Suprapubic skin (tissue), 4 donors: Measurements from ENCODE around the gene MTA1.

Experiments
- EP300 ChIP-seq: sonication (generic); formaldehyde crosslinking; IDR thresholded peaks from one replicate; pipeline ENCODE4 v1.6.1; 2017; ENCODE audit warnings: antibody characterized with exemption
- POLR2A ChIP-seq, 2 donors: fragments of 450-650 bp; IDR thresholded peaks; one replicate each; pipeline ENCODE4 v1.6.1; 2017; ENCODE audit warnings: antibody characterized with exemption in 2 of 2, mild to moderate bottlenecking in 2 of 2, moderate library complexity in 2 of 2
- POLR2AphosphoS5 ChIP-seq, 3 donors: sonication (generic); formaldehyde crosslinking; IDR thresholded peaks; one replicate each; pipeline ENCODE4 v1.6.1; 2017; ENCODE audit warnings: antibody characterized with exemption in 3 of 3
- TF ChIP-seq, protein P1 (sequence below), 2 donors: fragments of 200-600 bp in 1 of 2; fragments of 450-650 bp in 1 of 2; sonication (generic) in 1 of 2; IDR thresholded peaks; one replicate each; pipeline ENCODE4 v1.5.1; 2016 to 2019; ENCODE audit warnings: antibody characterized with exemption in 2 of 2, mild to moderate bottlenecking in 1 of 2, moderate library complexity in 1 of 2

DNA sequence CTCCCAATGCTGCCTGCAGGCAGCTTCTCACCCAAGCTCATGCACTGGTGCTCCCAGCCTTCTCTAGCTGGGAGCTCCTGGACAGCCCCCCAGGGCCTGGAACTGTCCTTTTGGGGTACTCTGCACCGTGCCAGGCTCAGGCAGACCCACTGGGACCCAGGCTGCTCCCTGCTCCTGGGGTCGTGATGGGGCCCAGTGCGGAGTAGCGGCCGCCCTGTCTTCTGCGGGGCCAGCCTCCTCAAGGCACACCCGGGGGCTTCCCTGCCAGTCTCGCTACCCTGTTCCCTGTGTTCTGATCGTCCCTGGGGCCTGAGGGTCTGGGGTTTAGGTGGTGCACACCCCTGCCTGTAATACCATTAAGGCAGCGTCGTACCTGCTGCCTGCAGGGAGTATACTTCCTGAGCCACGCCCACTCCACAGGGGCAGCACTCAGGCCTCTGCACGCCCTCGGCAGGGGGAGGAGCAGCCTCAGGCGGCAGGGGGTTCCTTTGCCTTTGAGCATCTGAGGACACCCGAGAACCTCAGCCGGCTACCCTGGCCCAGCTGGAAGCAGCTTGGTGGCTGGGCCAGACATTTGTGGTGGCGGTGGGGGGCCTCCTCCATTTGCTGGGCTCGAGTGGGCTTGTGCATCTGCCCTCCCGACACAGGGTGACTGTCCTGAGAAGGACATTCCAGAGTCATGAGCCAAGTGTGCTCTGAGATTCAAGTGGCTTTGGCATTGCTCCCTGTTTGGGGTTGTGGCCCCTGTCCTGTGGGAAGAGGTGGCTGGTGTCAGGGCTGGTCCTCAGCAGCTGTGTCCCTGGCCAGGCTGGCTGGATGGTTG is 45.8 kb downstream of the MTA1 start:
- TF ChIP-seq, protein P1, sequence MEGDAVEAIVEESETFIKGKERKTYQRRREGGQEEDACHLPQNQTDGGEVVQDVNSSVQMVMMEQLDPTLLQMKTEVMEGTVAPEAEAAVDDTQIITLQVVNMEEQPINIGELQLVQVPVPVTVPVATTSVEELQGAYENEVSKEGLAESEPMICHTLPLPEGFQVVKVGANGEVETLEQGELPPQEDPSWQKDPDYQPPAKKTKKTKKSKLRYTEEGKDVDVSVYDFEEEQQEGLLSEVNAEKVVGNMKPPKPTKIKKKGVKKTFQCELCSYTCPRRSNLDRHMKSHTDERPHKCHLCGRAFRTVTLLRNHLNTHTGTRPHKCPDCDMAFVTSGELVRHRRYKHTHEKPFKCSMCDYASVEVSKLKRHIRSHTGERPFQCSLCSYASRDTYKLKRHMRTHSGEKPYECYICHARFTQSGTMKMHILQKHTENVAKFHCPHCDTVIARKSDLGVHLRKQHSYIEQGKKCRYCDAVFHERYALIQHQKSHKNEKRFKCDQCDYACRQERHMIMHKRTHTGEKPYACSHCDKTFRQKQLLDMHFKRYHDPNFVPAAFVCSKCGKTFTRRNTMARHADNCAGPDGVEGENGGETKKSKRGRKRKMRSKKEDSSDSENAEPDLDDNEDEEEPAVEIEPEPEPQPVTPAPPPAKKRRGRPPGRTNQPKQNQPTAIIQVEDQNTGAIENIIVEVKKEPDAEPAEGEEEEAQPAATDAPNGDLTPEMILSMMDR (IDR thresholded peaks at IDR 0.05): no peak
- no peak for TF ChIP-seq EP300
- TF ChIP-seq POLR2A (IDR thresholded peaks at IDR 0.05): no peak
- TF ChIP-seq POLR2AphosphoS5 (IDR thresholded peaks at IDR 0.05): no peak
